SH-SY5Y (cell line): ENCODE data around the gene URM1.

ENCODE experiments used
- GATA2 ChIP-seq: IDR thresholded peaks from 2 replicates; pipeline ENCODE4 v1.6.1; 2011; ENCODE audit warnings: mild to moderate bottlenecking, low read depth, low read length
- GATA3 ChIP-seq: IDR thresholded peaks from 2 replicates; pipeline ENCODE4 v1.6.1; 2011; ENCODE audit warnings: low read depth, mild to moderate bottlenecking, low read length, moderate library complexity

GRCh38 chr9:128343855-128344254 lies 27.3 kb upstream of the URM1 start:
- TF ChIP-seq GATA2, result no peak
- no peak for TF ChIP-seq GATA3
